HG02970 (cell line): ENCODE data around the gene EPS8L2.

ENCODE experiments used
- ATAC-seq: cut with Tn5 transposase; IDR thresholded peaks from one replicate; pipeline ENCODE4 v1.9.1; 2021; ENCODE audit warnings: mild to moderate bottlenecking, moderate library complexity, moderate number of reproducible peaks; ENCODE audit not compliant: unreplicated experiment, low FRiP score

EPS8L2 gene

GRCh38 chr11:702462-703461 is 3.3 kb upstream of the EPS8L2 start:
- no peak for ATAC-seq

GRCh38 chr11:703506-703905 is 2.5 kb upstream of the EPS8L2 start:
- no peak for ATAC-seq

- ATAC-seq = no peak
These were observed 1.8 kb upstream of the EPS8L2 start for GRCh38 chr11:704228-704674.

- ATAC-seq = no peak
These were observed 1.0 kb upstream of the EPS8L2 start for GRCh38 chr11:704781-705645.

GRCh38 chr11:706439-706956 is 467 bp downstream of the EPS8L2 start:
- ATAC-seq = no peak

- ATAC-seq = no peak
These were observed 1.2 kb downstream of the EPS8L2 start for GRCh38 chr11:706957-707816.

GRCh38 chr11:707817-708420 is 1.9 kb downstream of the EPS8L2 start:
- no peak for ATAC-seq

GRCh38 chr11:708511-708910 is 2.5 kb downstream of the EPS8L2 start:
- no peak for ATAC-seq

- ATAC-seq = no peak
These were observed 3.3 kb downstream of the EPS8L2 start for GRCh38 chr11:709109-709997.

GRCh38 chr11:714436-714835 is 8.4 kb downstream of the EPS8L2 start:
- no peak for ATAC-seq

GRCh38 chr11:719214-720016 is 13.4 kb downstream of the EPS8L2 start:
- no peak for ATAC-seq

- ATAC-seq = no peak
These were observed 14.1 kb downstream of the EPS8L2 start for GRCh38 chr11:720017-720641.

- no peak for ATAC-seq
These were observed 14.7 kb downstream of the EPS8L2 start for GRCh38 chr11:720642-721246.

GRCh38 chr11:721247-721740 is 15.3 kb downstream of the EPS8L2 start:
- no peak for ATAC-seq

GRCh38 chr11:721741-722345 is 15.8 kb downstream of the EPS8L2 start:
- no peak for ATAC-seq

GRCh38 chr11:722346-722811 is 16.3 kb downstream of the EPS8L2 start:
- ATAC-seq = no peak
